ENCODE measurements around the gene FAM184B. TPM values are rescaled to one million over a fixed set of nuclear protein-coding genes. Genes with fewer than 3 reads are reported as not detected.

The FAM184B gene
- total RNA-seq, 1 donor from 2014 or later, result not detected

- H3K27ac Mint-ChIP-seq (ENCODE audit: unreplicated experiment), result no peak overlapping the region
- H3K27me3 Mint-ChIP-seq (ENCODE audit: unreplicated experiment), result peaks cover 2% of the 10 kb centered on the region
- peak; percentile 32 for DNase-seq (ENCODE audit: extremely low spot score, unreplicated experiment)
- H3K9me3 Mint-ChIP-seq (ENCODE audit: unreplicated experiment), result peaks cover 20% of the 10 kb centered on the region
- H3K36me3 Mint-ChIP-seq (ENCODE audit: unreplicated experiment), result no peaks in the 10 kb centered on the region
- no peak for TF ChIP-seq CTCF (IDR thresholded peaks at IDR 0.05)
- H3K4me1 Mint-ChIP-seq (ENCODE audit: unreplicated experiment), result no peaks in the 10 kb centered on the region
- no peak overlapping the region for H3K4me3 Mint-ChIP-seq (ENCODE audit: unreplicated experiment)
Observed at GRCh38 chr4:17701138-17701839, 80.1 kb downstream of the FAM184B start.

GRCh38 chr4:17699380-17699779, 82.0 kb downstream of the FAM184B start:
- H3K4me3 Mint-ChIP-seq (ENCODE audit: unreplicated experiment), result no peak overlapping the region
- no peaks in the 10 kb centered on the region for H3K36me3 Mint-ChIP-seq (ENCODE audit: unreplicated experiment)
- no peaks in the 10 kb centered on the region for H3K27me3 Mint-ChIP-seq (ENCODE audit: unreplicated experiment)
- no peaks in the 10 kb centered on the region for H3K4me1 Mint-ChIP-seq (ENCODE audit: unreplicated experiment)
- TF ChIP-seq CTCF (IDR thresholded peaks at IDR 0.05), result no peak
- no peak overlapping the region for H3K27ac Mint-ChIP-seq (ENCODE audit: unreplicated experiment)
- H3K9me3 Mint-ChIP-seq (ENCODE audit: unreplicated experiment), result peaks cover 20% of the 10 kb centered on the region
- no peak for DNase-seq (ENCODE audit: extremely low spot score, unreplicated experiment)

- H3K27me3 Mint-ChIP-seq (ENCODE audit: unreplicated experiment), result no peaks in the 10 kb centered on the region
- no peaks in the 10 kb centered on the region for H3K4me1 Mint-ChIP-seq (ENCODE audit: unreplicated experiment)
- H3K36me3 Mint-ChIP-seq (ENCODE audit: unreplicated experiment), result no peaks in the 10 kb centered on the region
- no peak overlapping the region for H3K27ac Mint-ChIP-seq (ENCODE audit: unreplicated experiment)
- TF ChIP-seq CTCF (IDR thresholded peaks at IDR 0.05), result no peak
- no peak overlapping the region for H3K4me3 Mint-ChIP-seq (ENCODE audit: unreplicated experiment)
- peaks cover 20% of the 10 kb centered on the region for H3K9me3 Mint-ChIP-seq (ENCODE audit: unreplicated experiment)
- DNase-seq (ENCODE audit: extremely low spot score, unreplicated experiment), result no peak
Observed at GRCh38 chr4:17698116-17698515, 83.3 kb downstream of the FAM184B start.

- peak; percentile 57 for DNase-seq (ENCODE audit: extremely low spot score, unreplicated experiment)
- no peaks in the 10 kb centered on the region for H3K36me3 Mint-ChIP-seq (ENCODE audit: unreplicated experiment)
- H3K27me3 Mint-ChIP-seq (ENCODE audit: unreplicated experiment), result no peaks in the 10 kb centered on the region
- peaks cover 17% of the 10 kb centered on the region for H3K9me3 Mint-ChIP-seq (ENCODE audit: unreplicated experiment)
- no peak for TF ChIP-seq CTCF (IDR thresholded peaks at IDR 0.05)
- H3K4me3 Mint-ChIP-seq (ENCODE audit: unreplicated experiment), result no peak overlapping the region
- H3K4me1 Mint-ChIP-seq (ENCODE audit: unreplicated experiment), result no peaks in the 10 kb centered on the region
- H3K27ac Mint-ChIP-seq (ENCODE audit: unreplicated experiment), result no peak overlapping the region
Observed at GRCh38 chr4:17695341-17695740, 86.1 kb downstream of the FAM184B start.

- H3K27ac Mint-ChIP-seq (ENCODE audit: unreplicated experiment), result no peak overlapping the region
Observed at GRCh38 chr4:17694552-17694951, 86.9 kb downstream of the FAM184B start.

More at GRCh38 chr4:17694552-17694951, 86.9 kb downstream of the FAM184B start:
- Mint-ChIP-seq H3K36me3 (ENCODE audit: unreplicated experiment) (no peaks in the 10 kb centered on the region), H3K4me1 (ENCODE audit: unreplicated experiment) (no peaks in the 10 kb centered on the region), H3K9me3 (ENCODE audit: unreplicated experiment) (peaks cover 10% of the 10 kb centered on the region), H3K4me3 (ENCODE audit: unreplicated experiment) (no peak overlapping the region), H3K27me3 (ENCODE audit: unreplicated experiment) (no peaks in the 10 kb centered on the region)
- DNase-seq (ENCODE audit: extremely low spot score, unreplicated experiment), result no peak
- TF ChIP-seq CTCF (IDR thresholded peaks at IDR 0.05), result no peak

All from osteocyte (in vitro differentiated cells).